H1 (cell line): Measurements from ENCODE around the gene CD81. TPM values are rescaled to one million over a fixed set of nuclear protein-coding genes. Genes with fewer than 3 reads are reported as not detected.

Experiments
- CTCF ChIA-PET: fragments of 300-600 bp; sonication (Branson Sonifier 250); formaldehyde crosslinking; loops from one replicate; lab custom pipeline; 2021; ENCODE audit not compliant: partially characterized antibody; lab: Charles Lee
- POLR2A ChIA-PET: fragments of 300-600 bp; sonication (Branson Sonifier 250); formaldehyde crosslinking; loops from one replicate; lab custom pipeline; 2021; ENCODE audit warnings: inconsistent platforms; ENCODE audit not compliant: partially characterized antibody; lab: Charles Lee
- DNase-seq, 2 experiments: peaks; one replicate each; pipeline versions ENCODE4 v3.0.0 to v3.0.0-alpha.2; 2010 to 2022; ENCODE audit warnings: low spot score in 2 of 2, low read depth in 1 of 2, mixed read lengths in 1 of 2
- FAIRE-seq: peaks from 2 replicates; lab custom pipeline; 2011; peaks lifted over from hg19 to GRCh38; lab: Jason Lieb, UNC
- H2AFZ ChIP-seq: 2 replicates; pipeline ENCODE4 v1.8.1; 2012; ENCODE audit warnings: low read length, inconsistent platforms
- H2AK5ac ChIP-seq: 2 replicates; pipeline ENCODE4 v1.6.1; 2013; ENCODE audit warnings: low read depth, low read length
- H2BK120ac ChIP-seq: replicated peaks from 2 replicates; pipeline ENCODE3; 2013; ENCODE audit warnings: low read depth, low read length, inconsistent platforms
- H2BK12ac ChIP-seq: 2 replicates; pipeline ENCODE4 v1.6.1; 2013; ENCODE audit warnings: low read depth, low read length
- H2BK15ac ChIP-seq: 2 replicates; pipeline ENCODE4 v1.6.1; 2013; ENCODE audit warnings: low read length
- H2BK20ac ChIP-seq: 2 replicates; pipeline ENCODE4 v1.6.1; 2013; ENCODE audit warnings: low read length
- H2BK5ac ChIP-seq: 2 replicates; pipeline ENCODE4 v1.6.1; 2013; ENCODE audit warnings: low read depth, low read length
- H3K14ac ChIP-seq: 2 replicates; pipeline ENCODE4 v1.6.1; 2013; ENCODE audit warnings: inconsistent platforms; ENCODE audit not compliant: insufficient read length
- H3K18ac ChIP-seq: 2 replicates; pipeline ENCODE4 v1.6.1; 2013; ENCODE audit warnings: low read length; ENCODE audit errors: extremely low read depth
- H3K23ac ChIP-seq: 2 replicates; pipeline ENCODE4 v1.6.1; 2013; ENCODE audit warnings: inconsistent platforms; ENCODE audit not compliant: insufficient read length
- H3K23me2 ChIP-seq: 2 replicates; pipeline ENCODE4 v1.6.1; 2013; ENCODE audit warnings: low read depth, low read length
- H3K27ac ChIP-seq: 2 replicates; pipeline ENCODE4 v1.6.1; 2011; ENCODE audit warnings: low read depth, low read length, inconsistent platforms
- H3K27me3 ChIP-seq, 4 experiments: replicated peaks in 1 of 4; 1 replicate in 1 of 4; 2 replicates in 3 of 4; pipeline versions ENCODE4 v1.6.1 to v1.8.1; 2011 to 2013; ENCODE audit warnings: low read length in 3 of 4, mild to moderate bottlenecking in 3 of 4, inconsistent platforms in 2 of 4, mixed read lengths in 2 of 4, moderate library complexity in 1 of 4; ENCODE audit not compliant: control insufficient read depth in 3 of 4, insufficient read depth in 3 of 4; ENCODE audit errors: extremely low read depth in 1 of 4
- H3K36me3 ChIP-seq, 4 experiments: 2 replicates each; pipeline versions ENCODE4 v1.6.1 to v1.8.1; 2011 to 2013; ENCODE audit warnings: mild to moderate bottlenecking in 4 of 4, low read length in 3 of 4, moderate library complexity in 2 of 4, control low read depth in 1 of 4, inconsistent platforms in 1 of 4; ENCODE audit not compliant: insufficient read depth in 4 of 4, control insufficient read depth in 2 of 4
- H3K4ac ChIP-seq: replicated peaks from 2 replicates; pipeline ENCODE3; 2013; ENCODE audit warnings: low read length, low read depth, mixed read lengths, inconsistent platforms; ENCODE audit not compliant: insufficient read length
- H3K4me1 ChIP-seq, 4 experiments: replicated peaks in 1 of 4; 1 replicate in 1 of 4; 2 replicates in 3 of 4; pipeline versions ENCODE4 v1.6.1 to v1.8.1; 2011 to 2013; ENCODE audit warnings: low read length in 3 of 4, inconsistent platforms in 2 of 4, mixed read lengths in 1 of 4; ENCODE audit not compliant: insufficient read depth in 4 of 4, control insufficient read depth in 3 of 4
- H3K4me2 ChIP-seq, 2 experiments: 2 replicates each; pipeline versions ENCODE4 v1.6.1 to v1.8.1; 2011 to 2013; ENCODE audit warnings: low read depth in 2 of 2, low read length in 2 of 2, control low read depth in 1 of 2, inconsistent platforms in 1 of 2, mild to moderate bottlenecking in 1 of 2; ENCODE audit not compliant: insufficient read depth in 1 of 2
- H3K4me3 ChIP-seq, 4 experiments: fragments of 200-600, 300-600 bp in 1 of 4; sonication (generic), shearing (Covaris generic), sonication (Bioruptor Twin) in 1 of 4; 2 replicates each; pipeline versions ENCODE4 v1.5.1 to v1.8.1; 2011 to 2016; ENCODE audit warnings: low read length in 4 of 4, low read depth in 3 of 4, control low read depth in 2 of 4, inconsistent platforms in 2 of 4, mild to moderate bottlenecking in 2 of 4, mixed read lengths in 1 of 4, moderate library complexity in 1 of 4; ENCODE audit not compliant: insufficient read depth in 2 of 4; ENCODE audit errors: extremely low read depth in 1 of 4
- H3K56ac ChIP-seq: replicated peaks from 2 replicates; pipeline ENCODE3; 2013; ENCODE audit warnings: low read depth, mild to moderate bottlenecking, mixed read lengths, low read length, inconsistent platforms; ENCODE audit not compliant: insufficient read length
- H3K79me1 ChIP-seq: 2 replicates; pipeline ENCODE4 v1.6.1; 2013; ENCODE audit warnings: low read depth, low read length, control low read depth
- H3K79me2 ChIP-seq, 2 experiments: 2 replicates each; pipeline versions ENCODE4 v1.6.1 to v1.8.1; 2012 to 2013; ENCODE audit warnings: low read length in 2 of 2, mild to moderate bottlenecking in 2 of 2, inconsistent platforms in 1 of 2; ENCODE audit not compliant: insufficient read depth in 2 of 2, control insufficient read depth in 1 of 2
- H3K9ac ChIP-seq, 4 experiments: replicated peaks in 1 of 4; 1 replicate in 1 of 4; 2 replicates in 3 of 4; pipeline versions ENCODE4 v1.6.1 to v1.8.1; 2011 to 2013; ENCODE audit warnings: low read depth in 3 of 4, low read length in 3 of 4, control low read depth in 2 of 4, mild to moderate bottlenecking in 2 of 4, moderate library complexity in 2 of 4, inconsistent platforms in 1 of 4; ENCODE audit errors: extremely low read depth in 1 of 4
- H3K9me3 ChIP-seq, 2 experiments: 2 replicates each; pipeline versions ENCODE4 v1.6.1 to v1.8.1; 2012 to 2013; ENCODE audit warnings: mild to moderate bottlenecking in 2 of 2, moderate library complexity in 2 of 2, control low read depth in 1 of 2, inconsistent platforms in 1 of 2, low read depth in 1 of 2, low read length in 1 of 2, mixed read lengths in 1 of 2; ENCODE audit not compliant: insufficient read depth in 2 of 2
- H4K20me1 ChIP-seq, 2 experiments: replicated peaks in 1 of 2; 2 replicates each; pipeline versions ENCODE3 to v1.8.1; 2011 to 2013; ENCODE audit warnings: inconsistent platforms in 2 of 2, low read length in 2 of 2, mild to moderate bottlenecking in 1 of 2; ENCODE audit not compliant: insufficient read depth in 2 of 2, control insufficient read depth in 1 of 2
- H4K5ac ChIP-seq: 2 replicates; pipeline ENCODE4 v1.6.1; 2013; ENCODE audit warnings: low read length, low read depth, mixed read lengths, inconsistent platforms; ENCODE audit not compliant: insufficient read length
- H4K8ac ChIP-seq: 2 replicates; pipeline ENCODE4 v1.8.0; 2013; ENCODE audit warnings: mild to moderate bottlenecking, moderate library complexity, low read length, inconsistent platforms; ENCODE audit not compliant: insufficient read depth; ENCODE audit errors: extremely low read depth
- H4K91ac ChIP-seq: replicated peaks from 2 replicates; pipeline ENCODE3; 2013; ENCODE audit warnings: low read length, mixed read lengths, inconsistent platforms; ENCODE audit not compliant: insufficient read length
- ASH2L ChIP-seq: fragments of 200-600, 300-600 bp; sonication (generic); IDR thresholded peaks from one replicate; pipeline ENCODE4 v1.7.1; 2017; ENCODE audit warnings: low read length
- CBX8 ChIP-seq: fragments of 300-800, 300-1000 bp; sonication (generic); IDR thresholded peaks from 2 replicates; pipeline ENCODE4 v1.7.1; 2016; ENCODE audit warnings: low read depth, low read length, borderline replicate concordance
- CEBPB ChIP-seq: IDR thresholded peaks from 2 replicates; pipeline ENCODE4 v1.6.1; 2012; ENCODE audit warnings: low read depth, low read length
- CREB1 ChIP-seq: IDR thresholded peaks from 2 replicates; pipeline ENCODE4 v1.6.1; 2012; ENCODE audit warnings: inconsistent platforms
- EZH2 ChIP-seq: fragments of 200-600 bp; sonication (generic); IDR thresholded peaks from 2 replicates; pipeline ENCODE4 v1.7.1; 2012; ENCODE audit warnings: low read depth, mild to moderate bottlenecking, moderate library complexity, low read length, inconsistent platforms; ENCODE audit not compliant: severe bottlenecking
- JUN ChIP-seq: IDR thresholded peaks from 2 replicates; pipeline ENCODE4 v1.6.1; 2011; ENCODE audit warnings: low read depth, mild to moderate bottlenecking, improper control_type of control experiment, low read length
- KDM4A ChIP-seq: IDR thresholded peaks from one replicate; pipeline ENCODE4 v1.7.1; 2012; ENCODE audit warnings: low read depth, mild to moderate bottlenecking, moderate library complexity, low read length, inconsistent platforms; ENCODE audit not compliant: severe bottlenecking
- KDM5A ChIP-seq: fragments of 200-600 bp; IDR thresholded peaks from 2 replicates; pipeline ENCODE4 v1.7.1; 2012; ENCODE audit warnings: mild to moderate bottlenecking, low read length, inconsistent platforms, mixed read lengths
- PHF8 ChIP-seq: fragments of 200-600 bp; sonication (generic); conservative IDR thresholded peaks from 2 replicates; pipeline ENCODE4 v1.7.1; 2012; ENCODE audit warnings: low read depth, mild to moderate bottlenecking, inconsistent platforms, low read length, moderate library complexity
- POU5F1 ChIP-seq: IDR thresholded peaks from 2 replicates; pipeline ENCODE4 v1.6.1; 2011; ENCODE audit warnings: low read depth, mild to moderate bottlenecking, low read length, moderate library complexity
- TAF1 ChIP-seq: IDR thresholded peaks from 2 replicates; pipeline ENCODE4 v1.6.1; 2011; ENCODE audit warnings: mild to moderate bottlenecking, low read depth, low read length
- TBP ChIP-seq: IDR thresholded peaks from 2 replicates; pipeline ENCODE4 v1.6.1; 2011; ENCODE audit warnings: low read depth, low read length, improper control_type of control experiment
- TEAD4 ChIP-seq: IDR thresholded peaks from 2 replicates; pipeline ENCODE4 v1.6.1; 2012; ENCODE audit warnings: low read depth, low read length, inconsistent platforms, mixed read lengths
- WGBS, 2 experiments: shearing (Covaris generic) in 1 of 2; methylation state at CpG; one replicate each; pipeline versions ENCODE4 v1.1.6 to v1.1.7; 2013 to 2015; ENCODE audit warnings: low lambda C conversion rate in 2 of 2, mixed read lengths in 2 of 2, inconsistent platforms in 1 of 2, low coverage in 1 of 2, missing lambda C conversion rate in 1 of 2; ENCODE audit not compliant: insufficient replicate concordance in 2 of 2, insufficient coverage in 1 of 2, insufficient read length in 1 of 2; ENCODE audit errors: extremely low coverage in 1 of 2, missing lambda C conversion rate in 1 of 2; 5-methylcytosine and 5-hydroxymethylcytosine counted together
- polyA plus RNA-seq, 7 experiments: library from polyadenylated mRNA; depleted of rRNA in 3 of 7; stranded (reverse) in 5 of 7; unstranded in 2 of 7; fragments of >200 nt in 5 of 7; fragments of 200-250 nt in 2 of 7; gene quantifications; 1 replicate in 5 of 7; 2 replicates in 1 of 7; 4 replicates in 1 of 7; pipeline versions ENCODE4 v1.2.1 to v1.2.3, GENCODE V29; 2011 to 2013; ENCODE audit warnings: missing spikeins in 2 of 7, mixed read lengths in 2 of 7
- total RNA-seq: library from RNA; stranded (reverse); fragmentation: NEBNext Ultra II Directional; extraction: Animal tissue kit (Norgen Biotek cat#: 25700); gene quantifications from 2 replicates; pipeline ENCODE4 v1.2.1, GENCODE V29; 2021

CD81 gene
- total and polyA plus RNA-seq, 2 of the 8 experiments (the other 6 are each of a cell fraction or from before 2014, with no cell fraction given), result 238 to 309 TPM

DNA sequence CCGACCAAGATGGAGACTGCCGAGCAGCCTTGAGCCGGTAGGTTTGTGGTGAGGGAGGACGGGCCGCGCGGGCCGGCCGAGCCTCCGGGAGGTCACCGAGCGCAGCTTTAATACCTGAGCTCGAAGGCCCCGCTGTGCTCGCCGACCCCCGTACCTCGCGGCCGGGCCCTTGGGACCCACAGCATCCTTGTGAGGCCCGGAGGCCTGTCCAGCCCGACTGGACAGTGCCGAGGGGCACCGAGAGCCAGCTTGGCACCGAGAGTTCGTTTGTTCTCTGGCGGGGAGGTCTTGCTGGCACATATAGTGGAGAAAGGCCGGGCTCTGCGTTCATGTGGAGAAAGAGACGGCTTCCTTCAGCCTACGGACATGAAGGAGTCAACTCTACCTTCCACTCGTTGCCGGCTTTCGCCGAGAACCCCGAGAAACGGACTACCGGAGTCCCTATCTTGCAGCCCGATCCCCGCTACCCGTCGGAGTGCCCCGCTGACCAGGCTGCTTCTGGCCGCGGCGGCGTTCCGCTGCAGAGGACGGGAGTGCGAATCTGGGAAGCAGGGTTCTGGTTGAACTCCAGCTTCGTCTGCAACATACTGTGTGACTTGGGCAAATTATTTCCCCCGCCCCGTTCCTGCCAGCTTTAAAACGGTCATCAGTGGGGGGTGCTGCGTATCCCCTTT lies 23.8 kb downstream of the CD81 start:
- Histone ChIP-seq H3K14ac (no peak overlapping the region), H4K8ac (peak overlapping the region; percentile 87), H2BK15ac (no peak overlapping the region), H3K4ac (peak overlapping the region; percentile 32), H3K79me1 (no peaks in the 10 kb centered on the region; the same call in 1 of the 2 replicates), H3K9ac (peak overlapping the region; percentile 85 to 93 (median 91)), H3K18ac (peak overlapping the region; percentile 48), H4K91ac (peak overlapping the region; percentile 82), H2BK12ac (no peak overlapping the region), H3K79me2 (peaks cover 0 to 14% of the 10 kb centered on the region in 2 experiments; a peak in 3 of 4 replicates), H3K27me3 (no peaks in the 10 kb centered on the region), H3K4me1 (peaks cover 0 to 17% (median 6%) of the 10 kb centered on the region in 4 experiments; a peak in 5 of 7 replicates), H2BK20ac (no peak overlapping the region), H3K4me2 (peak overlapping the region; percentile 81), H3K9me3 (no peaks in the 10 kb centered on the region), H2BK120ac (no peak overlapping the region), H2AK5ac (0 out of 2 replicates have a peak overlapping the region, but pooled peaks have one; percentile 49)
- POLR2A ChIA-PET, result interaction anchor here (0.7 to 5.0 kb wide), 14 partner anchors 9 to 491 kb away, joined by 3 to 42 read pairs (median 4); partner anchors contain the start of gene CD81
- 3% methylated on average over 42 of the region's 55 CpGs; no CpG with 5 or more reads in 1 of the 2 experiments for WGBS, 2 experiments
- TF ChIP-seq TAF1 (peak; percentile 67), POU5F1 (no peak), TEAD4 (no peak), KDM5A (peak; percentile 63), CEBPB (no peak), JUN (no peak), TBP (0 out of 2 replicates have a peak, but pooled peaks have one; percentile 49), ASH2L (peak; percentile 40), PHF8 (peak; percentile 84), CBX8 (no peak), KDM4A (peak; percentile 33), CREB1 (no peak), EZH2 (no peak)
- TF ChIP-seq, all 59 proteins: peak for 6
- Histone ChIP-seq H3K36me3 (peaks cover 2 to 26% (median 10%) of the 10 kb centered on the region in 4 experiments; a peak in 4 of 8 replicates), H4K20me1 (peaks cover 5 to 6% of the 10 kb centered on the region in 2 experiments), H3K56ac (peak overlapping the region; percentile 28), H3K23me2 (peaks cover 12% of the 10 kb centered on the region), H2AFZ (no peak overlapping the region), H3K23ac (no peak overlapping the region), H3K4me3 (peak overlapping the region; percentile 86 to 98 (median 97)), H3K27ac (peak overlapping the region; percentile 78), H2BK5ac (peak overlapping the region; percentile 71), H4K5ac (peak overlapping the region; percentile 56)
- FAIRE-seq, result no peak
- DNase-seq, result no peak
- CTCF ChIA-PET, result interaction anchor here (0.7 to 14.1 kb wide), 19 partner anchors 9 to 209 kb away, joined by 3 to 196 read pairs (median 5); no protein-coding TSS in a partner anchor
